B cell (primary cell): ENCODE measurements around the gene C3. TPM values are rescaled to one million over a fixed set of nuclear protein-coding genes. Genes with fewer than 3 reads are reported as not detected.

Experiments used
- ATAC-seq: fragments of 200-7000 bp; cut with Tn5 transposase; one replicate; pipeline ENCODE4 v1.10.0; 2021; ENCODE audit warnings: low read depth, mild to moderate bottlenecking, moderate number of reproducible peaks, moderate library complexity
- CTCF ChIA-PET: fragments of 350-600 bp; sonication (Branson Sonifier 250); formaldehyde crosslinking; loops from one replicate; lab custom pipeline; 2021; ENCODE audit warnings: antibody characterized with exemption, inconsistent platforms; lab: Charles Lee
- POLR2A ChIA-PET: fragments of 350-600 bp; sonication (Branson Sonifier 250); formaldehyde crosslinking; loops from one replicate; lab custom pipeline; 2021; ENCODE audit warnings: antibody characterized with exemption; lab: Charles Lee
- DNase-seq: peaks from one replicate; pipeline ENCODE4 v3.0.0; 2013
- H2AFZ ChIP-seq: 2 replicates; pipeline ENCODE4 v1.6.1; 2012; ENCODE audit warnings: mild to moderate bottlenecking, low read depth, low read length; ENCODE audit not compliant: insufficient read depth, poor library complexity, severe bottlenecking
- H3K27ac ChIP-seq, 2 donors: 1 replicate in 1 of 2; 2 replicates in 1 of 2; pipeline ENCODE4 v1.5.1; 2012 to 2013; ENCODE audit warnings: low read length in 2 of 2, mild to moderate bottlenecking in 2 of 2, moderate library complexity in 1 of 2
- H3K27me3 ChIP-seq, 4 experiments: fragments of 200-600 bp in 1 of 4; sonication (generic) in 1 of 4; replicated peaks in 1 of 4; 1 replicate in 2 of 4; 2 replicates in 2 of 4; pipeline versions ENCODE4 v1.6.1 to v1.7.0; 2013 to 2016; ENCODE audit warnings: low read length in 3 of 4, mild to moderate bottlenecking in 2 of 4, mixed read lengths in 1 of 4, moderate library complexity in 1 of 4; ENCODE audit not compliant: insufficient read depth in 4 of 4, control insufficient read depth in 3 of 4; ENCODE audit errors: control extremely low read depth in 1 of 4
- H3K36me3 ChIP-seq, 2 experiments: replicated peaks in 1 of 2; 1 replicate in 1 of 2; 2 replicates in 1 of 2; pipeline versions ENCODE4 v1.6.1 to v1.7.1; 2013; ENCODE audit warnings: low read length in 1 of 2; ENCODE audit not compliant: insufficient read depth in 2 of 2, control insufficient read depth in 1 of 2; ENCODE audit errors: control extremely low read depth in 1 of 2, extremely low read depth in 1 of 2
- H3K4me1 ChIP-seq, 2 donors: fragments of 200-600 bp in 1 of 2; sonication (generic) in 1 of 2; 1 replicate in 1 of 2; 2 replicates in 1 of 2; pipeline versions ENCODE4 v1.5.1 to v1.6.1; 2013 to 2017; ENCODE audit warnings: low read length in 2 of 2; ENCODE audit not compliant: control insufficient read depth in 2 of 2, insufficient read depth in 2 of 2
- H3K4me2 ChIP-seq: replicated peaks from 2 replicates; pipeline ENCODE3; 2012; ENCODE audit warnings: mild to moderate bottlenecking, low read depth, low read length; ENCODE audit not compliant: poor library complexity, severe bottlenecking
- H3K4me3 ChIP-seq, 5 experiments: fragments of 200-600 bp in 1 of 5; sonication (generic) in 1 of 5; 1 replicate in 3 of 5; 2 replicates in 2 of 5; pipeline versions ENCODE4 v1.5.1 to v1.7.0; 2011 to 2016; ENCODE audit warnings: low read length in 4 of 5, mild to moderate bottlenecking in 4 of 5, low read depth in 2 of 5, control low read depth in 1 of 5, moderate library complexity in 1 of 5; ENCODE audit not compliant: insufficient read depth in 1 of 5; ENCODE audit errors: control extremely low read depth in 1 of 5, extremely low read depth in 1 of 5
- H3K79me2 ChIP-seq: fragments of 200-600 bp; sonication (generic); one replicate; pipeline ENCODE4 v1.6.0; 2016; ENCODE audit warnings: low read length; ENCODE audit not compliant: control insufficient read depth, insufficient read depth
- H3K9ac ChIP-seq: fragments of 200-600 bp; sonication (generic); 2 replicates; pipeline ENCODE4 v1.6.1; 2017; ENCODE audit warnings: mild to moderate bottlenecking, low read length, moderate library complexity
- H3K9me3 ChIP-seq, 3 donors: one replicate each; pipeline versions ENCODE4 v1.6.1 to v1.7.1; 2013; ENCODE audit warnings: low read length in 2 of 3; ENCODE audit not compliant: control insufficient read depth in 2 of 3, insufficient read depth in 1 of 3; ENCODE audit errors: control extremely low read depth in 1 of 3
- H4K20me1 ChIP-seq: 2 replicates; pipeline ENCODE4 v1.6.0; 2012; ENCODE audit warnings: mild to moderate bottlenecking, low read length; ENCODE audit not compliant: insufficient read depth, control insufficient read depth, poor library complexity, severe bottlenecking
- H3K27ac Mint-ChIP-seq: one replicate; pipeline ENCODE4 v1.8.0; 2021; ENCODE audit warnings: mixed read lengths
- H3K27me3 Mint-ChIP-seq: one replicate; pipeline ENCODE4 v1.8.0; 2021; ENCODE audit warnings: mixed read lengths
- H3K4me1 Mint-ChIP-seq: one replicate; pipeline ENCODE4 v1.8.0; 2021; ENCODE audit warnings: mixed read lengths
- H3K4me3 Mint-ChIP-seq: one replicate; pipeline ENCODE4 v1.8.0; 2021; ENCODE audit warnings: mixed read lengths
- H3K9me3 Mint-ChIP-seq: one replicate; pipeline ENCODE4 v1.8.0; 2022; ENCODE audit warnings: mixed read lengths; ENCODE audit not compliant: insufficient read depth
- CTCF ChIP-seq: fragments of 200-600 bp; IDR thresholded peaks from one replicate; pipeline ENCODE4 v1.8.0; 2022; ENCODE audit warnings: antibody characterized with exemption, mild to moderate bottlenecking
- EZH2 ChIP-seq: IDR thresholded peaks from 2 replicates; pipeline ENCODE4 v1.6.1; 2012; ENCODE audit warnings: borderline replicate concordance, low read depth, mild to moderate bottlenecking, moderate library complexity, low read length; ENCODE audit not compliant: insufficient read depth, poor library complexity, severe bottlenecking
- WGBS: methylation state at CpG from one replicate; pipeline ENCODE4 v1.1.5; 2013; ENCODE audit warnings: missing lambda C conversion rate; ENCODE audit not compliant: insufficient coverage; 5-methylcytosine and 5-hydroxymethylcytosine counted together
- intact Hi-C: fragments of 100-400 bp; cut with micrococcal nuclease; formaldehyde crosslinking; loops from one replicate; pipeline ENCODE4 v1.10.0; 2022
- polyA plus RNA-seq: library from polyadenylated mRNA; depleted of rRNA; stranded (reverse); fragments of >200 nt; gene quantifications from 2 replicates; pipeline ENCODE4 v1.2.3, GENCODE V29; 2012
- total RNA-seq, 2 donors: library from RNA; stranded (reverse); fragments of 120-200 nt in 1 of 2; gene quantifications; 1 replicate in 1 of 2; 2 replicates in 1 of 2; pipeline versions ENCODE4 v1.2.3 to v1.2.4, GENCODE V29; 2013 to 2022

The C3 gene
- total and polyA plus RNA-seq, 2 donors (not counting 1 experiment from before 2014, with no cell fraction given), result 0.01 to 0.47 TPM

GRCh38 chr19:6714749-6715555, 5.5 kb downstream of the C3 start:
- Mint-ChIP-seq H3K4me1 (peaks cover 16% of the 10 kb centered on the region), H3K27ac (no peak overlapping the region), H3K27me3 (peaks cover 20% of the 10 kb centered on the region), H3K4me3 (no peak overlapping the region), H3K9me3 (peaks cover 3% of the 10 kb centered on the region)
- Histone ChIP-seq H3K9ac (no peak overlapping the region), H3K27ac (no peak overlapping the region), H3K36me3 (no peaks in the 10 kb centered on the region), H3K4me3 (no peak overlapping the region), H4K20me1 (no peaks in the 10 kb centered on the region), H3K27me3 (peaks cover 0 to 14% (median 3%) of the 10 kb centered on the region in 4 experiments), H3K79me2 (peaks cover 2% of the 10 kb centered on the region), H2AFZ (no peak overlapping the region), H3K4me1 (peaks cover 3 to 10% of the 10 kb centered on the region in 2 donors), H3K4me2 (no peak overlapping the region), H3K9me3 (peaks cover 0 to 3% (median 0%) of the 10 kb centered on the region in 3 donors)
- ChIA-PET CTCF (no interaction called here), POLR2A (no interaction called here)
- TF ChIP-seq CTCF (no peak), EZH2 (no peak)
- no peak for ATAC-seq
- WGBS, result 97% methylated on average over 6 of the region's 11 CpGs
- intact Hi-C loops, result no loop called here
- DNase-seq, result no peak
